ENCODE measurements around the gene KDM5B.

KDM5B gene

GRCh38 chr1:202806845-202807450 is 1.3 kb downstream of the KDM5B start:
- peak overlapping the region; percentile 90 for H3K4me3 ChIP-seq (ENCODE audit: low read length)
- TF ChIP-seq CTCF (conservative IDR thresholded peaks at IDR 0.05; ENCODE audit: low read depth, low read length), result no peak
- DNase-seq (ENCODE audit: low read depth), result no peak

GRCh38 chr1:202805886-202806844 is 2.1 kb downstream of the KDM5B start:
- DNase-seq (ENCODE audit: low read depth), result no peak
- TF ChIP-seq CTCF (conservative IDR thresholded peaks at IDR 0.05; ENCODE audit: low read depth, low read length), result no peak
- peak overlapping the region; percentile 90 for H3K4me3 ChIP-seq (ENCODE audit: low read length)

DNA sequence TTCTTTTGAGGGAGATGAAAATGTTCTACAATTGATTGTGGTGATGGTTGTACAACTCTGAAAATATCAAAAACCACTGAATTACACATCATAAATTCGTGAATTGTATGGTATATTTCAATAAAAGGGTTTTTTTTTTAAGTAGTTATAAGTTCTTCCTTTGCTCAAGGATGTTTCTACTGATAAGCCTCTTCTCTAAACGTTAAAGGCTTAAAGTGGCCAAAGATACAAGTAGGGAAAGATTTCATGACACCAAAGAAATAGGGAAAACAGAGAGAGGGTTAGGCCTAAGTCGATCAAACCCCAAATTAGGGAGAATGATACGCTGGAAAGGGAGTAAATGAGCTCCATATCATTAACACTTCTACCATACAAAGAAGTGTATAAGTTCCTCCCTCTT is 4.1 kb downstream of the KDM5B start:
- DNase-seq (ENCODE audit: low read depth), result no peak
- no peak for TF ChIP-seq CTCF (conservative IDR thresholded peaks at IDR 0.05; ENCODE audit: low read depth, low read length)
- no peak overlapping the region for H3K4me3 ChIP-seq (ENCODE audit: low read length)

GRCh38 chr1:202802998-202803932 is 5.0 kb downstream of the KDM5B start:
- DNase-seq (ENCODE audit: low read depth), result no peak
- TF ChIP-seq CTCF (conservative IDR thresholded peaks at IDR 0.05; ENCODE audit: low read depth, low read length), result no peak
- H3K4me3 ChIP-seq (ENCODE audit: low read length), result no peak overlapping the region

GRCh38 chr1:202802034-202802433 is 6.2 kb downstream of the KDM5B start:
- no peak for TF ChIP-seq CTCF (conservative IDR thresholded peaks at IDR 0.05; ENCODE audit: low read depth, low read length)
- no peak for DNase-seq (ENCODE audit: low read depth)
- H3K4me3 ChIP-seq (ENCODE audit: low read length), result no peak overlapping the region

DNA sequence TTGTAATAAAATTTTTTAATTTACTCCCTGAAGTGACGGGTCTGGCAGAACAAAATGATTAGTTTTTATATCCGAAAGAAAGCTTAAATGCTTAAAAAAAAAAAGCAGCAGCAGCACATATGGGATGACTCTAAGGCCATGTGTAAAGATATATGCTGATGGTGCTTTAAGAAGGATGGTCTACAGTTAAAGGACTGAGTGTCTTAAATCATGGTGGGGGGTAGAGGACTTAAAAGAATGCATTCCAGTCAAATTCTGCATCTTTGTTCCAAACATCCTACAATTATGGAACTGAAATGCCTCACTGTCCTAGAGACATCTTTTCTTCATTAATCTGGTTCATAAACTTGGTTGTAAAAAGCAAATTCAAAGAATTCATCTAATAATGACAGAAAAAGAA is 7.0 kb downstream of the KDM5B start:
- TF ChIP-seq CTCF (conservative IDR thresholded peaks at IDR 0.05; ENCODE audit: low read depth, low read length), result no peak
- H3K4me3 ChIP-seq (ENCODE audit: low read length), result no peak overlapping the region
- no peak for DNase-seq (ENCODE audit: low read depth)

Measured in retinal pigment epithelial cell (primary cell).